ENCODE data around the gene BEX4. TPM values are rescaled to one million over a fixed set of nuclear protein-coding genes. Genes with fewer than 3 reads are reported as not detected.
"Not testable (repeated sequence)": the region's sequence is repeated elsewhere in the genome, so short reads cannot be mapped to it uniquely, and the experiment has no call there.

The BEX4 gene
- total RNA-seq (100 to 1,000 TPM in 1 of 9 donors, 10 to 100 TPM in 8; 24.5 to 150 (median 62.3) TPM), polyA plus RNA-seq (100 to 1,000 TPM in 1 of 3 donors, 10 to 100 TPM in 2; 66.0 to 143 (median 68.7) TPM)
- long read RNA-seq, donor 1, transcript BEX4-202 (3 exons, 1,328 nt), result major isoform, 130 of 353 reads
- long read RNA-seq, donor 1, partial matches to known transcripts, result 89 of 353 reads
- long read RNA-seq, donor 1, other reads (novel, unspliced or antisense), result 133 of 353 reads
- long read RNA-seq, donor 2, transcript BEX4-202 (3 exons, 1,328 nt), result major isoform, 91 of 97 reads
- long read RNA-seq, donor 2, partial matches to known transcripts, result 0 of 97 reads
- long read RNA-seq, donor 2, other reads (novel, unspliced or antisense), result 5 of 97 reads
- long read RNA-seq, donor 3, transcript BEX4-202 (3 exons, 1,328 nt), result major isoform, 110 of 291 reads
- long read RNA-seq, donor 3, partial matches to known transcripts, result 168 of 291 reads
- long read RNA-seq, donor 3, other reads (novel, unspliced or antisense), result 13 of 291 reads
- long read RNA-seq, donor 4, transcript BEX4-202 (3 exons, 1,328 nt), result major isoform, 59 of 63 reads
- long read RNA-seq, donor 4, partial matches to known transcripts, result 1 of 63 reads
- long read RNA-seq, donor 4, other reads (novel, unspliced or antisense), result 1 of 63 reads
- long read RNA-seq, donor 5, transcript BEX4-202 (3 exons, 1,328 nt), result major isoform, 113 of 124 reads
- long read RNA-seq, donor 5, partial matches to known transcripts, result 0 of 124 reads
- long read RNA-seq, donor 5, other reads (novel, unspliced or antisense), result 10 of 124 reads
- long read RNA-seq, donor 6, transcript BEX4-202 (3 exons, 1,328 nt), result major isoform, 54 of 56 reads
- long read RNA-seq, donor 6, partial matches to known transcripts, result 0 of 56 reads
- long read RNA-seq, donor 6, other reads (novel, unspliced or antisense), result 0 of 56 reads
- long read RNA-seq, donor 7, transcript BEX4-202 (3 exons, 1,328 nt), result major isoform, 45 of 52 reads
- long read RNA-seq, donor 7, partial matches to known transcripts, result 5 of 52 reads
- long read RNA-seq, donor 7, other reads (novel, unspliced or antisense), result 0 of 52 reads
- long read RNA-seq, donor 8, transcript BEX4-202 (3 exons, 1,328 nt), result major isoform, 157 of 173 reads
- long read RNA-seq, donor 8, partial matches to known transcripts, result 0 of 173 reads
- long read RNA-seq, donor 8, other reads (novel, unspliced or antisense), result 15 of 173 reads
- long read RNA-seq, donor 9, transcript BEX4-202 (3 exons, 1,328 nt), result major isoform, 81 of 273 reads
- long read RNA-seq, donor 9, partial matches to known transcripts, result 43 of 273 reads
- long read RNA-seq, donor 9, other reads (novel, unspliced or antisense), result 149 of 273 reads
- long read RNA-seq, donor 10, transcript BEX4-202 (3 exons, 1,328 nt), result major isoform, 57 of 67 reads
- long read RNA-seq, donor 10, partial matches to known transcripts, result 0 of 67 reads
- long read RNA-seq, donor 10, other reads (novel, unspliced or antisense), result 8 of 67 reads

- peak within 1 kb of the TSS in 4 of 5 donors; percentile 54 to 89 (median 87) for H3K27ac ChIP-seq
- no peaks in the 10 kb centered on the region for H3K36me3 ChIP-seq (replicated peaks in 1 of 2)
- peak; percentile 83 to 93 (median 89) for DNase-seq
- peaks cover 12% of the 10 kb centered on the region for H3K27me3 ChIP-seq
- H3K4me1 ChIP-seq (replicated peaks in 1 of 2), result no peaks in the 10 kb centered on the region
- peak within 1 kb of the TSS in 2 of 4 donors; percentile 59 to 72 for H3K4me3 ChIP-seq
- no peaks in the 10 kb centered on the region for H3K9me3 ChIP-seq (replicated peaks in 1 of 3)
- WGBS, 4 donors, result 1 to 44% (median 38%) methylated on average over 15 to 44 of the region's 45 CpGs; no CpG with 5 or more reads in 1 of the 4 donors
- TF ChIP-seq CTCF (IDR thresholded peaks at IDR 0.05) (no peak), POLR2A (IDR thresholded peaks at IDR 0.05) (peak; percentile 91 to 93)
- intact Hi-C loops (cut with DNase I), result loop anchor here in 1 of 2 donors (10.0 kb wide), 1 partner anchor 250 kb away; no protein-coding TSS in a partner anchor
Measured at GRCh38 chrX:103214870-103215424, at the start of gene BEX4. BEX4 (plus strand) TSS chrX:103215108; CDS start chrX:103216154, 1,046 bp downstream.

GRCh38 chrX:103170216-103170615, 44.7 kb upstream of the BEX4 start:
- 67 to 74% (median 70%) methylated on average over 3 of the region's 3 CpGs for WGBS, 4 donors
- no peak for DNase-seq
- TF ChIP-seq POLR2A (IDR thresholded peaks at IDR 0.05) (no peak), CTCF (IDR thresholded peaks at IDR 0.05) (no peak)
- intact Hi-C loops (cut with DNase I), result loop anchor here in 1 of 2 donors (10.0 kb wide), 1 partner anchor 235 kb away; the partner anchor contains the start of gene RAB40AL
- Histone ChIP-seq H3K36me3 (replicated peaks in 1 of 2) (no peaks in the 10 kb centered on the region), H3K27me3 (peaks cover 23% of the 10 kb centered on the region), H3K4me1 (replicated peaks in 1 of 2) (no peaks in the 10 kb centered on the region), H3K4me3 (no peak overlapping the region), H3K9me3 (replicated peaks in 1 of 3) (no peaks in the 10 kb centered on the region), H3K27ac (no peak overlapping the region)

- TF ChIP-seq CTCF (IDR thresholded peaks at IDR 0.05) (no peak), POLR2A (IDR thresholded peaks at IDR 0.05) (no peak)
- Histone ChIP-seq H3K4me3 (no peak overlapping the region), H3K4me1 (replicated peaks in 1 of 2) (no peaks in the 10 kb centered on the region), H3K27ac (no peak overlapping the region), H3K36me3 (replicated peaks in 1 of 2) (no peaks in the 10 kb centered on the region), H3K9me3 (replicated peaks in 1 of 3) (no peaks in the 10 kb centered on the region), H3K27me3 (peaks cover 33% of the 10 kb centered on the region)
- intact Hi-C loops (cut with DNase I), result loop anchor here in 1 of 2 donors (10.0 kb wide), 1 partner anchor 237 kb away; the partner anchor contains the start of gene RAB40AL
- 50 to 70% (median 54%) methylated on average over 2 of the region's 2 CpGs for WGBS, 4 donors
- no peak for DNase-seq
Measured at GRCh38 chrX:103171353-103171752, 43.6 kb upstream of the BEX4 start.

GRCh38 chrX:103175256-103175655, 39.7 kb upstream of the BEX4 start:
- 70 to 100% (median 87%) methylated on average over 2 of the region's 2 CpGs for WGBS, 4 donors
- intact Hi-C loops (cut with DNase I), result loop anchor here in 1 of 2 donors (5.0 to 10.0 kb wide), 2 partner anchors 223 to 240 kb away; partner anchors contain the start of gene RAB40AL
- not testable (repeated sequence) for H3K4me1 ChIP-seq (replicated peaks in 1 of 2); H3K36me3 ChIP-seq (replicated peaks in 1 of 2); DNase-seq; H3K4me3 ChIP-seq; H3K27ac ChIP-seq; H3K9me3 ChIP-seq (replicated peaks in 1 of 3)
- H3K27me3 ChIP-seq, result peaks cover 29% of the 10 kb centered on the region
